ENCODE measurements around the gene ST6GALNAC3. TPM values are rescaled to one million over a fixed set of nuclear protein-coding genes. Genes with fewer than 3 reads are reported as not detected.
A peak's percentile ranks its signal among the peaks of the same experiment; 100 is the strongest.
"Not testable (repeated sequence)": the region's sequence is repeated elsewhere in the genome, so short reads cannot be mapped to it uniquely, and the experiment has no call there.

The ST6GALNAC3 gene
- total RNA-seq, 1 experiment from 2014 or later = 0.48 TPM

DNA sequence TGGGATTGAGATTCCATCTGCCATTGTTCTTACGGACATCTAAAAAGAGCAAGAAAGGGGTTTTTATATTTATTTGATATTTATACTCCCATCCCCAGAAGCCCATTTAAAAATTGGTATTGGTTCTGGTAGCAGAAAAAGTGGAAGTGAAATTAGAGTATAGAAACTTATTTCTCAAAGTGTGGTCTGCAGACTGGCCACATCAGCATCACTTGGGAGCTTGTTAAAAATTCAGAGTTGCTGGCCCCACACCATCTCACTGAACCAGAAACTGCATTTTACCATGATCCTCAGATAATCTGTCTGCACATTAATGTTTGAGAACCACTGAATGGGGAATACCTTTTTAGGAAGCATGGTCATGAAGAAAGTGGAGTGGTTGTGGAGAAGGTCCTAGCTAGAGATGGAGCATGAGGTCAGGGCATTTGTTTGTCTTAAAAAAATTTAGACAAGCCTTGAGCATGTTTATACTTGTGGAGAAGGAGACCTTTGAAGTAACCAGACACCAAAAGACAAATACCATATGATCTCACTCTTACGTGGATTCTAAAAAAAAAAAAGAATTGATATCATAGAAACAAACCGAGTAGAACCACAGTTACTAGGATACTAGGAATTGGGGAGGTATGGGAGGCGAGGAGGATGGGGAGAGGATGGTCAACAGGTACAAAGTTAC, 116.3 kb downstream of the ST6GALNAC3 start:
- no peak for DNase-seq (ENCODE audit: low read depth)

- no peak for DNase-seq (ENCODE audit: low read depth)
These were observed 117.0 kb downstream of the ST6GALNAC3 start for GRCh38 chr1:76191561-76191960.

GRCh38 chr1:76198452-76198851, 123.9 kb downstream of the ST6GALNAC3 start:
- DNase-seq (ENCODE audit: low read depth) = no peak

- DNase-seq (ENCODE audit: low read depth) = no peak
These were observed 128.1 kb downstream of the ST6GALNAC3 start for GRCh38 chr1:76202670-76203069.

GRCh38 chr1:76203127-76203526, 128.6 kb downstream of the ST6GALNAC3 start:
- no peak for DNase-seq (ENCODE audit: low read depth)

- DNase-seq (ENCODE audit: low read depth) = no peak
These were observed 134.7 kb downstream of the ST6GALNAC3 start for GRCh38 chr1:76209238-76209637.

DNA sequence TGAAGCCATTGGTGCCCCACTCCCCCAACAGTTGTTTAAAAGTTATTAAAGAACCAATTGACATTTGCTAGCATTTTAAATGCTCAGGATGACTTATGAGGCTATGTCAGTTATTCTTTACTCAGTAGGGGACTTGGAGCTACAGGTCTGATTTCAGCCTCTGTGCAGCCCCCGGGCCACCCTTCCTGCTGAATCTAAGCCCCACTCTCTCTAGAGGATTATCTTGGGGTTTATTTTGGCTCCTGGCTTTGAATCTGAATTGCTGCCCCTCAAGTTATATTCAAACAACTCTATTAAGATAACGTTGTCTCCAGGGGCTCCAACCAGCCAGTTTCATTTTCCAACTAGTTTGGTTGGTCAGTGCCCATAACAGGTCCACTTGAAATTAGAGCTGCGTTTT, 135.1 kb downstream of the ST6GALNAC3 start:
- DNase-seq (ENCODE audit: low read depth) = no peak

DNA sequence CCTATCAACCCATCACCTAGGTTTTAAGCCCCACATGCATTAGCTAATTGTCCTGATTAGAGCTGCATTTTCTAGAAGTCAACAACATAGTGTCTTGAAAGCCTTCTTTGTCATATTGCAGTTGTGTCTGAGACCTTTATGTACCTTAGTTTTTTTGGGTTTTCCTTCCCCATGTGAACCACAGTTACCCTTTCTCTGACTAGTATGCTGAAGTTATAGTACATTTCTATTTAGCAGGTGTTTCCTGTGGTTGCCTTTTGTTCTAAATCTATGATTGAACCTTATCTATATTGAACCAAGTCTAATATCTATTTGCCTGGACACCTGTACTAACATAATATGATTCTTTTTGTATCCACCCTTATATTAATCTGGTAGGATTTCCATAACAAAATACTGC, 135.6 kb downstream of the ST6GALNAC3 start:
- no peak for DNase-seq (ENCODE audit: low read depth)

DNA sequence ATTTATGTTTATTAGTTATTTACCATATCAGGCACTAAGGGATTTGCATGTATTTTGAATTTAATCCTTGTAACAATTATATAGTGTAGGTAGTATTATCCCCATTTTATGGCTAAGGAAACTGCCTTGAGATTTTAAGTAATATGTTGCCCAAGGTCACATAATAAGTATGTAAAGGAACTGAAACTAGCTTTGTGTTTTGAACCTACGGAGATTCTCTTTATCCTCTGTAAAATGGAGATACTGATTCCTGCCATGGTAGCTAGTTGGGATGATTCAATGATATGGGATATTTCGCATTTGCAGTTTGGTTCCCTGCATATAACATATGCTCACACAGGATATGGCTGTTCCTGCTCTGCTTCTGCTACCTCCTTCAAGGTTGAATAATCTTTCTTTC, 144.3 kb downstream of the ST6GALNAC3 start:
- no peak for DNase-seq (ENCODE audit: low read depth)

- DNase-seq (ENCODE audit: low read depth) = peak; percentile 2
These were observed 144.8 kb downstream of the ST6GALNAC3 start for GRCh38 chr1:76219366-76219818.

- no peak for DNase-seq (ENCODE audit: low read depth)
These were observed 150.2 kb downstream of the ST6GALNAC3 start for GRCh38 chr1:76224752-76225151.

GRCh38 chr1:76225526-76225925, 151.0 kb downstream of the ST6GALNAC3 start:
- no peak for DNase-seq (ENCODE audit: low read depth)

DNA sequence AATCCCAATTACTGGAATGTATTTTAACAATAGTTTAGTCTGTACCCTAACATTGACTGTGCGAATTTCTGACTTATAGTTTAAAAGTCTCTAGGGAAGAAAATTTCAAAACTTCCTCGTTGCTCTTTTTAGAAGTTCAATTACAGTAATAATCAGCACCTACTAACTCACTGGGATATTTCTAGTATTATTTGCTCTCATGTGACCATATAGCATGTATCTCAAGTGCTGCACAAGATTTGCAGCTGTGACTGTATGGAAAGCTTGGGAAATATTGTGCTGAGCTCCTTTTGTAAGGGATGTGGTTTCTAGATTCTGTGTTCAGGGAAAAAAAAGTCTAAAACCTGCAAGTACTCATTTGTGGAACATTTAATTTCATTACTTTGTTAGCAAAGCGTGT, 153.1 kb downstream of the ST6GALNAC3 start:
- no peak for DNase-seq (ENCODE audit: low read depth)

GRCh38 chr1:76229279-76230005, 154.9 kb downstream of the ST6GALNAC3 start:
- DNase-seq (ENCODE audit: low read depth) = no peak

GRCh38 chr1:76230842-76231281, 156.3 kb downstream of the ST6GALNAC3 start:
- DNase-seq (ENCODE audit: low read depth) = no peak

GRCh38 chr1:76231320-76231719, 156.8 kb downstream of the ST6GALNAC3 start:
- DNase-seq (ENCODE audit: low read depth) = no peak

DNA sequence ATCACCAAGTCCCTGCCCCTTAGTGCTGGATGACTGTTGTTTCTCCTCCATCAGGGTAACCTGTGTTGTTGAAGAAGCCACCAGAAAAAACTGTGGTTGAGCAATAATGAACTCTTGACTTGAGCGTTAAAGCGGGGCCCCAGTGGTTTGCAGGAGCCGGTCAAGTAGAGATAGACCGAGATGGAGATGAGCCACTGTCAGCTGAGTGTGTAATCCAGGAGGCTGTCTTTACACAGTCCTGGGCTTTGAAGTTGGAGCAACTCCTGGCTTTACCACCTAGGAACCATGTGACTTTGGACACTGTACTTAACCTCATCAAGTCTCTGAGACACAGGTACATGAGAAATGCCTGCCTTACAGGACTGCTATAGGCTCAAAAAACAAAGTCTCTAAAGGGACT, 158.1 kb downstream of the ST6GALNAC3 start:
- DNase-seq (ENCODE audit: low read depth) = no peak

- DNase-seq (ENCODE audit: low read depth) = no peak
These were observed 159.5 kb downstream of the ST6GALNAC3 start for GRCh38 chr1:76234061-76234460.

DNA sequence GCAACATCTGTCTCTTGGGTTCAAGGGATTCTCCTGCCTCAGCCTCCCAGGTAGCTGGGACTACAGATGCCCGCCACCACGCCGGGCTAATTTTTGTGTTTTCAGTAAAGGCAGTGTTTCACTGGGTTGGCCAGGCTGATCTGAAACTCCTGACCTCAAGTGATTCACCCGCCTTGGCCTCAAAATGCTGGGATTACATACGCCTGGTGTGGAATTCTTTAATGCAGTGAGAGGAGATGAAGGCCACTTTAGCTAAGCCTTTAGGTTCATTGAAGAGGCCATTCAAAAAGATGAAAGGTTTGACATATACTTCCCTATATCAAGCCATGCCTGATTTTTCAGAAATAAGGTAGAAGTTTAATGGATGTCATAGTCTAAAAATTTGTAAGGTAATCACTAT, 162.7 kb downstream of the ST6GALNAC3 start:
- no peak for DNase-seq (ENCODE audit: low read depth)

GRCh38 chr1:76238094-76238628, 163.6 kb downstream of the ST6GALNAC3 start:
- peak; percentile 37 for DNase-seq (ENCODE audit: low read depth)

DNA sequence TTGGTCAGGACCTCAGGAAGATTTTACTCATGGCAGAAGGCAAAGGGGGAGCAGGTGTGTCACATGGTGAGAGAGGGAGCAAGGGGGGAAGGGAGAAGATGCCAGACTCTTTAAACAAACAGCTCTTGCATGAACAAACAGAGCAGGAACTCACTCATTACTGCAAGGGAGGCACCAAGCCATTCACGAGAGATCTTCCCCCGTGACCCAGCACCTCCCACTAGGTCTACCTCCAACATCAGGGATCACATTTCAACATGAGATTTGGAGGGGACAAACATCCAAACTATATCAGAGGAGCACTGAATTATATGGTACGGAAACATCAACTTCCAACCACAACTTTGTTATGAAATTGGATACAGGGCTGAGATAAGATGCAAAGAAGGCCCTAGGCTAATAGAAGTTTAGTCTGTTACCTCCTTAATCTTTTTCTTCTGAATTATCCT, 164.9 kb downstream of the ST6GALNAC3 start:
- DNase-seq (ENCODE audit: low read depth) = no peak

DNA sequence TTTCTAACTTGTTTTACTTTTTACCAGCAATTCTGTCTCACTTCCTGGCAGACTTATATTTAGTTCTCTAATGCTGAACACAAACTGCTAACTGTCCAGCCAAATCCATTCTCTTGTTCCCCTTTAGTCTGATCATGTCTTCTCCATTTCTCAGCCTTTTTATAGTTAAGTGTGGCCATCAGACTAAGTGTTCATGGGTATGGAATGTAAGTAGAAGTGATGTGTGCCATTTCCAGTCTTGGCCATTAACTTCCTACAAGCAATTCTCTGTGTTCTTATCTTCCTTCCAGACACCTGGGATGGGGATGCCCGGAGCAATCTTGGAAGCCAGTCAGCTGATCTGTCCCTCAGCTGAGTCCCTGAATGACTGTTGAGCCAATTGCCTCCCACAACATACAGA, 165.8 kb downstream of the ST6GALNAC3 start:
- DNase-seq (ENCODE audit: low read depth) = peak; percentile 58

DNA sequence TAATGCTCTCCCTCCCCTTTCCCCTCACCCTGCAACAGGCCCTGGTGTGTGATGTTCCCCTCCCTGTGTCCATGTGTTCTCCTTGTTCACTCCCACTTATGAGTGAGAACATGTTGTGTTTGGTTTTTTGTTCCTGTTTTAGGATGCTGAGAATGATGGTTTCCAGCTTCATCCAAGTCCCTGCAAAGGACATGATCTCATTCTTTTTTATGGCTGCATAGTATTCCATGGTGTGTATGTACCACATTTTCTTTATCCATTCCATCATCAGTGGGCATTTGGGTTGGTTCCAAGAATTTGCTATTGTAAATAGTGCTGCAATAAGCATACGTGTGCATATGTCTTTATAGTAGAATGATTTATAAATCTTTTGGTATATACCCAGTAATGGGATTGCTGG, 168.0 kb downstream of the ST6GALNAC3 start:
- not testable (repeated sequence) for DNase-seq (ENCODE audit: low read depth)
